Activated T-cell treated with anti-CD3 and anti-CD28 coated beads, Interleukin-2, amount 50 U/mL, for 24 hours (primary cell): ENCODE results near the gene DEPDC5.
"Not testable (repeated sequence)": the region's sequence is repeated elsewhere in the genome, so short reads cannot be mapped to it uniquely, and the experiment has no call there.

ENCODE experiments used
- DNase-seq: peaks from one replicate; pipeline ENCODE4 v3.0.0-alpha.2; 2020
- H3K27ac Mint-ChIP-seq: 2 replicates; pipeline ENCODE4 v1.8.0; 2020; ENCODE audit warnings: mild to moderate bottlenecking, mixed read lengths
- H3K27me3 Mint-ChIP-seq: 2 replicates; pipeline ENCODE4 v1.8.0; 2020; ENCODE audit warnings: mixed read lengths
- H3K36me3 Mint-ChIP-seq: 2 replicates; pipeline ENCODE4 v1.8.0; 2020; ENCODE audit warnings: low read depth, mixed read lengths
- H3K4me1 Mint-ChIP-seq: 2 replicates; pipeline ENCODE4 v1.8.0; 2020; ENCODE audit warnings: low read depth, mixed read lengths
- H3K4me3 Mint-ChIP-seq: 2 replicates; pipeline ENCODE4 v1.8.0; 2020; ENCODE audit warnings: mild to moderate bottlenecking, moderate library complexity, mixed read lengths
- H3K9me3 Mint-ChIP-seq: 2 replicates; pipeline ENCODE4 v1.8.0; 2020; ENCODE audit warnings: mixed read lengths

DEPDC5 gene

GRCh38 chr22:31738566-31738965 is 15.3 kb upstream of the DEPDC5 start:
- no peak for DNase-seq

GRCh38 chr22:31739795-31740201 is 14.0 kb upstream of the DEPDC5 start:
- H3K9me3 Mint-ChIP-seq = no peaks in the 10 kb centered on the region
- no peaks in the 10 kb centered on the region for H3K27me3 Mint-ChIP-seq
- no peak for DNase-seq
- no peak overlapping the region for H3K4me3 Mint-ChIP-seq
- H3K4me1 Mint-ChIP-seq = peaks cover 52% of the 10 kb centered on the region
- H3K36me3 Mint-ChIP-seq = peaks cover 83% of the 10 kb centered on the region
- peak overlapping the region; percentile 48 for H3K27ac Mint-ChIP-seq

More at GRCh38 chr22:31738566-31738965, 15.3 kb upstream of the DEPDC5 start:
- no peaks in the 10 kb centered on the region for H3K9me3 Mint-ChIP-seq
- peak overlapping the region; percentile 69 for H3K27ac Mint-ChIP-seq
- H3K4me1 Mint-ChIP-seq = peaks cover 58% of the 10 kb centered on the region
- peaks cover 86% of the 10 kb centered on the region for H3K36me3 Mint-ChIP-seq
- no peaks in the 10 kb centered on the region for H3K27me3 Mint-ChIP-seq
- H3K4me3 Mint-ChIP-seq = no peak overlapping the region

DNA sequence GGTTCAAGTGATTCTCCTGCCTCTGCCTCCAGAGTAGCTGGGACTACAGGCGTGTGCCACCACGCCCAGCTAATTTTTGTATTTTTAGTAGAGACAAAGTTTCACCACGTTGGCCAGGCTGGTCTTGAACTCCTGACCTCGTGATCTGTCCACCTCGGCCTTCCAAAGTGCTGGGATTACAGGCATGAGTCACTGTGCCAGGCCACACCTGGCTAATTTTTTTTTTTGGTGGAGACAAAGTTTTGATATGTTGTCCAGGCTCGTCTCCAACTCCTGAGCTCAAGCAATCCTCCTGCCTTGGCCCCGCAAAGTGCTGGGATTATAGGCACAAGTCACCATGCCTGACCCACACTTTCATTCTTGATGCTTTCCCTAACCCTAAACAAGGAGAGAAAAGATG is 13.5 kb upstream of the DEPDC5 start:
- H3K4me1 Mint-ChIP-seq = peaks cover 52% of the 10 kb centered on the region
- H3K9me3 Mint-ChIP-seq, H3K27ac Mint-ChIP-seq, H3K27me3 Mint-ChIP-seq, H3K4me3 Mint-ChIP-seq, DNase-seq: not testable (repeated sequence)
- peaks cover 82% of the 10 kb centered on the region for H3K36me3 Mint-ChIP-seq

GRCh38 chr22:31742115-31742514 is 11.7 kb upstream of the DEPDC5 start:
- H3K36me3 Mint-ChIP-seq = peaks cover 84% of the 10 kb centered on the region
- no peak for DNase-seq
- H3K4me1 Mint-ChIP-seq = peaks cover 54% of the 10 kb centered on the region
- no peak overlapping the region for H3K4me3 Mint-ChIP-seq
- H3K27ac Mint-ChIP-seq = peak overlapping the region; percentile 34
- no peaks in the 10 kb centered on the region for H3K9me3 Mint-ChIP-seq
- H3K27me3 Mint-ChIP-seq = no peaks in the 10 kb centered on the region

DNA sequence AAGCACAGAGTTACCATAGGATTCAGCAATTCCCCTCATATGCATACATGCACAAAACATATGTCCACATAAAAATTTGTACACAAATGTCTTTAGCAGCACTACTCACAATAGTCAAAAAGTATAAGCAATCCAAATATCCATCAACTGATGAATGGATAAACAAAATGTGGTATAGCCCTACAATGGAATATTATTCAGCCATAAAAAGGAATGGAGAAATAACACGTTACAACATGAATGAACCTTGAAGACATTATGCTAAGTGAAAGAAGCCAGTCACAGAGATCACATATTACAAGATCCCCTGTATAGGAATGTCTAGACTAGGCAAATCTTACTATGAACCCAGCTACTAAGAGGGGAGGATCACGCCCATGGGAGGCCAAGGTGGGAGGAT is 11.1 kb upstream of the DEPDC5 start:
- H3K27ac Mint-ChIP-seq = peak overlapping the region; percentile 34
- no peaks in the 10 kb centered on the region for H3K27me3 Mint-ChIP-seq
- no peak overlapping the region for H3K4me3 Mint-ChIP-seq
- H3K36me3 Mint-ChIP-seq = peaks cover 84% of the 10 kb centered on the region
- no peaks in the 10 kb centered on the region for H3K9me3 Mint-ChIP-seq
- DNase-seq = no peak
- peaks cover 56% of the 10 kb centered on the region for H3K4me1 Mint-ChIP-seq

GRCh38 chr22:31743871-31744270 is 9.9 kb upstream of the DEPDC5 start:
- H3K4me1 Mint-ChIP-seq = peaks cover 56% of the 10 kb centered on the region
- no peaks in the 10 kb centered on the region for H3K9me3 Mint-ChIP-seq
- peaks cover 84% of the 10 kb centered on the region for H3K36me3 Mint-ChIP-seq

DNA sequence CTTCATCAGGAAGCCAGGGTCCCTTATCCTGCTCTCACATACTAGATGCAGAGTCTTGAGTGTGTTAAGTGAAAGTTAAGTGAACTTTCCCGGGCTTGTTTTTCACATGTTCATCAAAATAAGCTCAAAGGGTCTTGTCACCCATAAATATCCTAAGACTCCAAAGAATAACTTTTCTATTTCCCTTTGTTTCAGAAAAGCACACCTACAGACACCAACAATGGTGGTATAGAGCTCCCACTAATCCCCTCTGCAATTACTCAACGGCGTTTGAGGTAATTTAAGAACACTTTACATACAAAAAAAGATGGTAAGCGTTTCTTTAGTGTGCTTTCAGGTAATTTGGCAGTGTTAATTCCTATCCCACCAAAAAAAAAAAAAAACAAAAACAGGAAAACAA is 6.4 kb upstream of the DEPDC5 start:
- Mint-ChIP-seq H3K4me1 (peaks cover 49% of the 10 kb centered on the region), H3K27me3 (no peaks in the 10 kb centered on the region), H3K9me3 (no peaks in the 10 kb centered on the region), H3K36me3 (peaks cover 62% of the 10 kb centered on the region), H3K4me3 (peak overlapping the region; percentile 95), H3K27ac (peak overlapping the region; percentile 95)
- DNase-seq = no peak

More at GRCh38 chr22:31743871-31744270, 9.9 kb upstream of the DEPDC5 start:
- Mint-ChIP-seq H3K4me3 (no peak overlapping the region), H3K27ac (no peak overlapping the region), H3K27me3 (no peaks in the 10 kb centered on the region)
- no peak for DNase-seq

GRCh38 chr22:31748490-31748889 is 5.3 kb upstream of the DEPDC5 start:
- Mint-ChIP-seq H3K9me3 (no peaks in the 10 kb centered on the region), H3K36me3 (peaks cover 52% of the 10 kb centered on the region), H3K4me1 (peaks cover 54% of the 10 kb centered on the region), H3K27me3 (no peaks in the 10 kb centered on the region), H3K27ac (peak overlapping the region; percentile 95), H3K4me3 (peak overlapping the region; percentile 95)
- no peak for DNase-seq

DNA sequence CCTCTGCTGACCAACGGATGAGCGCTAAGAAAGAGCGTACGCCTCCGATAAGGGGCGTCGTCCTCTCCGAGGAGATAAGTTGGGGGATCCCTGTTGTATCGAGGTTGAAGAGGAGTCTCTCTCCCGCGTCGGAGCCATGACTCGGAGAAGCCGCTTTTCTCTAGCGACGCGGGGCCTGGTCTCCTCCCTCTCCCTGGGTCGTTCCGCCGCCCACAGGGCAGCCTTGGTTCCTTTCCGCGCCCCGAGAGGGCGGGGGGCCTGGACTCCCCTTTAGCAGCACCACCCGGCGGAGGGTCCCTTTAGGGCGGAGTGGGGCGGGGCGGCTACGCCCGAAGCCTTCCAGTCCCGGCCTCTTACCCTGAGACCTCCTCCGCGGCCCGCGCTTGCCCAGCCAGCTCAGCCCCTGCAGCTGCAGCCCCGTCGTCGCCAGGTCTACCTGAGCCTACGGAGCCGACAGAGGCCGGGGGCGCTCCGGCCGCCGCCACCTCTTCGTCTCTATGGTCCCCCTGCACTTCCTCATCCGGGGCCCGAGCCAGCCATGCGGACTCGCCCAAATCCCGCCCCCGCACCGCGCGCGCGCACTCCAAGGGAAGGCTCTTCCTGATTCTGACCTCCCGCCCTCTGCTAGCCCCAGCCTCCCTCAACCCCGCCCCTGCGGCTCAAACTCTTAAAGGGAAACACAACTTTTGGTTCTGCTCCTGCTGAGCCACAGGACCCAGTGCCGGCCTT is 4.0 kb upstream of the DEPDC5 start, which contains the start of gene PRR14L:
PRR14L (minus strand) TSS at position 497 of the 729 bp plus-strand sequence. CDS start 11,272 bp downstream, outside the sequence.
- peak within 1 kb of the TSS; percentile 95 for H3K27ac Mint-ChIP-seq
- peak within 1 kb of the TSS; percentile 95 for H3K4me3 Mint-ChIP-seq
- no peaks in the 10 kb centered on the region for H3K27me3 Mint-ChIP-seq
- no peaks in the 10 kb centered on the region for H3K9me3 Mint-ChIP-seq
- H3K4me1 Mint-ChIP-seq = peaks cover 56% of the 10 kb centered on the region
- peaks cover 48% of the 10 kb centered on the region for H3K36me3 Mint-ChIP-seq
- DNase-seq = peak; percentile 99

DNA sequence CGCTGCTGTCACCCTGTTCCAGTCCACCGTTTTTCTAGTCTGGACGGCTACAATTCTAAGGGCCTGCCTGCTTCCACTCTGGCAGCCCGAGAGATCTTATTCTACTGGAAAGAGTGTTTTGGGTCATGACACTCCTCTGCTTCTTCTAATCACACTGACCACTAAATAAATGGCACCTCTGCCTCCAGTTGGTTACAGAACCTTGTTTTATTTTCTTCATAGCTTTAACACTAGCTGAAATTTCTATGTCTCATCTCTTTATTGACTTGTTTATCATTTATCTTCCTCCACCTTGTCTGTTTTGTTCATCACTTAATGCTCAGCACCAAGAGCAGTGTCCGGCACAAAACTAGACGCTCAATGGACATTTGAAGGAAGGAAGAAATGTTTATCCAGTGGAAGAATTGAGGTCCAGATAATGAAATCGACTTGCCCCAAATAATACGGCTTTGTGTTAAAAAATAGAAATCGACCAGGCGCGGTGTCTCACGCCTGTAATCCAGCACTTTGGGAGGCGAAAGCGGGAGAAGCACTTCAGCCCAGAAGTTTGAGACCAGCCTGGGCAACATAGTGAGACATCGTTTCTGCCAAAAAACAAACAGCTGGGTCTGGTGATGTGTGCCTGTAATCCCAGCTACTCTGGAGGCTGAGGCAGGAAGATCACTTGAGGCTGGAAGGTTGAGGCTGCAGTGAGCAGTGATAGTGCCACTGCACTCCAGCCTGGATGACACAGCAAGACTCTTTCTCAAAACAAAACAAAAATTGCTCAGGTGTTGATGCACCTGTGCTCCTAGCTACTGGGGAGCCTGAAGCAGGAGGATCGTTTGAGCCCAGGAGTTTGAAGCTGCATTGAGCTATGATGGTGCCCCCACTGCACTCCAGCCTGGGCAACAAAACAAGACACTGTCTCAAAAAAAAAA is 3.2 kb upstream of the DEPDC5 start:
- peaks cover 49% of the 10 kb centered on the region for H3K36me3 Mint-ChIP-seq
- H3K9me3 Mint-ChIP-seq = no peaks in the 10 kb centered on the region
- H3K4me1 Mint-ChIP-seq = peaks cover 62% of the 10 kb centered on the region
- H3K27ac Mint-ChIP-seq = peak overlapping the region; percentile 95
- H3K27me3 Mint-ChIP-seq = no peaks in the 10 kb centered on the region
- H3K4me3 Mint-ChIP-seq = peak overlapping the region; percentile 95
- DNase-seq = no peak

- H3K9me3 Mint-ChIP-seq = no peaks in the 10 kb centered on the region
- peak overlapping the region; percentile 99 for H3K27ac Mint-ChIP-seq
- peaks cover 57% of the 10 kb centered on the region for H3K4me1 Mint-ChIP-seq
- H3K36me3 Mint-ChIP-seq = peaks cover 35% of the 10 kb centered on the region
- peak overlapping the region; percentile 95 for H3K4me3 Mint-ChIP-seq
- H3K27me3 Mint-ChIP-seq = no peaks in the 10 kb centered on the region
- no peak for DNase-seq
These were observed 1.5 kb upstream of the DEPDC5 start for GRCh38 chr22:31752096-31752847.

GRCh38 chr22:31753005-31753633 is 700 bp upstream of the DEPDC5 start:
- H3K4me1 Mint-ChIP-seq = peaks cover 49% of the 10 kb centered on the region
- H3K4me3 Mint-ChIP-seq = peak overlapping the region; percentile 95
- peak; percentile 50 for DNase-seq
- H3K27me3 Mint-ChIP-seq = no peaks in the 10 kb centered on the region
- no peaks in the 10 kb centered on the region for H3K9me3 Mint-ChIP-seq
- H3K36me3 Mint-ChIP-seq = peaks cover 30% of the 10 kb centered on the region
- H3K27ac Mint-ChIP-seq = peak overlapping the region; percentile 99

DNA sequence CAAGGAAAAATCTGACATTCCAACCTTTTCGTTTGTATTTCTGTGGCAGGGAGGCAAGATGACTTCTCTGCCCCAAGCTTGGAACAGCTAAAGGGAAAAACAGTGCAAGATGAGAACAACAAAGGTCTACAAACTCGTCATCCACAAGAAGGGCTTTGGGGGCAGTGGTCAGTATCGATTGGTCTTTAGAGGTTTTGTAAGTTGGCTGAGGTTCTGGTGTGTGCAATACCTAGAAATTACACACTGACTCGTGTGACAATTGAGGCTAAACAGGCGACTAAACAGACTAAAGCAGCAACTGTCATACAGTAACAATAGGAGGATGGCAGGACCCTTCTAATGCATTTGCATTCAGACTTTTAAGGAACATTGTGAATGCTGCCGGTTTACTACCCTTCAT is 994 bp downstream of the DEPDC5 start:
- Mint-ChIP-seq H3K4me3 (peak overlapping the region; percentile 95), H3K36me3 (peaks cover 28% of the 10 kb centered on the region), H3K4me1 (peaks cover 40% of the 10 kb centered on the region), H3K27me3 (no peaks in the 10 kb centered on the region), H3K27ac (peak overlapping the region; percentile 99), H3K9me3 (no peaks in the 10 kb centered on the region)
- no peak for DNase-seq

- Mint-ChIP-seq H3K4me3 (no peak overlapping the region), H3K9me3 (no peaks in the 10 kb centered on the region), H3K27ac (no peak overlapping the region), H3K27me3 (no peaks in the 10 kb centered on the region), H3K4me1 (peaks cover 30% of the 10 kb centered on the region), H3K36me3 (peaks cover 51% of the 10 kb centered on the region)
- DNase-seq = no peak
These were observed 3.4 kb downstream of the DEPDC5 start for GRCh38 chr22:31757265-31757664.
